ENCODE results near the gene SLCO4A1. TPM values are rescaled to one million over a fixed set of nuclear protein-coding genes. Genes with fewer than 3 reads are reported as not detected.

SLCO4A1 gene
- total and polyA plus RNA-seq, 2 of the 4 experiments (the other 2 are of a cell fraction), result 0.72 to 1.1 TPM

GRCh38 chr20:62706857-62707256 lies 64.6 kb downstream of the SLCO4A1 start:
- H2AK5ac ChIP-seq (ENCODE audit: low read depth, low read length), result peak overlapping the region; percentile 78
- ChIA-PET POLR2A (ENCODE audit: unreplicated experiment) (no interaction called here), CTCF (no interaction called here)
- no peak overlapping the region for H3K18ac ChIP-seq (ENCODE audit: low read depth, low read length)
- H2BK20ac ChIP-seq (ENCODE audit: low read depth, low read length), result no peak overlapping the region
- dilution Hi-C loops (cut with HindIII; ENCODE audit: low sequenced_read_pairs, unreplicated experiment) (no loop called here), in situ Hi-C loops (cut with MboI; ENCODE audit: low sequenced_read_pairs) (no loop called here), intact Hi-C loops (cut with micrococcal nuclease) (no loop called here)
- no peak overlapping the region for H2BK15ac ChIP-seq (ENCODE audit: low read depth, low read length)
- H3K36me3 ChIP-seq (ENCODE audit: control insufficient read depth, insufficient read depth, low read length), result no peaks in the 10 kb centered on the region
- no peak overlapping the region for H3K9ac ChIP-seq (ENCODE audit: low read depth, low read length)
- no peak overlapping the region for H2BK5ac ChIP-seq (ENCODE audit: low read depth, low read length, poor library complexity, severe bottlenecking)
- H3K23ac ChIP-seq (ENCODE audit: low read depth, low read length), result no peak overlapping the region
- H3K27ac ChIP-seq (ENCODE audit: insufficient read depth, low read length), result no peak overlapping the region
- no peak overlapping the region for H3K56ac ChIP-seq (ENCODE audit: extremely low read depth, insufficient read depth, low read length)
- no peak overlapping the region for H2AK9ac ChIP-seq (replicated peaks; ENCODE audit: low read depth, low read length, poor library complexity)
- no peak overlapping the region for H3K4me3 ChIP-seq (ENCODE audit: insufficient read depth, low read depth, low read length)
- H3K79me1 ChIP-seq (ENCODE audit: low read depth in 1 of 2, low read length in 2 of 2), result no peaks in the 10 kb centered on the region
- DNase-seq (no peak), ATAC-seq (ENCODE audit: low read depth) (no peak)
- H3K9me1 ChIP-seq (ENCODE audit: insufficient read depth, low read length), result peaks cover 24% of the 10 kb centered on the region
- no peak overlapping the region for H3K14ac ChIP-seq (replicated peaks; ENCODE audit: low read depth, low read length)
- H3K4me2 ChIP-seq (ENCODE audit: low read depth, low read length), result no peak overlapping the region
- H4K8ac ChIP-seq (ENCODE audit: low read depth in 2 of 2, low read length in 2 of 2), result no peak overlapping the region
- no peak overlapping the region for H4K91ac ChIP-seq (ENCODE audit: insufficient read depth, low read depth, low read length)
- 83% methylated on average over 7 of the region's 12 CpGs; no CpG with 5 or more reads in 1 of the 2 experiments for WGBS, 2 experiments (ENCODE audit: extremely low coverage in 2 of 2, insufficient read length in 1 of 2)
- H2BK120ac ChIP-seq (ENCODE audit: low read depth, low read length), result no peak overlapping the region
- no peak overlapping the region for H4K5ac ChIP-seq (ENCODE audit: low read depth, low read length)
- peaks cover 7% of the 10 kb centered on the region; the same call in 1 of the 2 replicates for H4K20me1 ChIP-seq (ENCODE audit: insufficient read depth, low read length)
- BruUV-seq (replicated peaks), result no TSS peak
- H3K4me1 ChIP-seq (ENCODE audit: control insufficient read depth, insufficient read depth, low read length), result peaks cover 15% of the 10 kb centered on the region
- H3K27me3 ChIP-seq (ENCODE audit: control insufficient read depth, insufficient read depth, low read length), result peaks cover 28% of the 10 kb centered on the region; the same call in 1 of the 2 replicates
- H3K4ac ChIP-seq (ENCODE audit: low read depth, low read length), result no peak overlapping the region
- TF ChIP-seq POLR2A (IDR thresholded peaks at IDR 0.05; ENCODE audit: low read depth, low read length) (no peak), MAFK (IDR thresholded peaks at IDR 0.05; ENCODE audit: low read depth, low read length) (no peak), NFE2L2 (IDR thresholded peaks at IDR 0.05; ENCODE audit: low read depth, low read length) (no peak), CTCF (conservative IDR thresholded peaks at IDR 0.05; ENCODE audit: low read depth, low read length) (no peak), MXI1 (IDR thresholded peaks at IDR 0.05; ENCODE audit: borderline replicate concordance, low read depth, low read length) (no peak), CHD1 (IDR thresholded peaks at IDR 0.05; ENCODE audit: low read depth, low read length) (no peak), SMC3 (IDR thresholded peaks at IDR 0.05; ENCODE audit: low read depth, low read length) (no peak), CEBPB (IDR thresholded peaks at IDR 0.05; ENCODE audit: low read depth, low read length) (no peak), USF2 (IDR thresholded peaks at IDR 0.05; ENCODE audit: low read depth, low read length) (no peak), ELK1 (IDR thresholded peaks at IDR 0.05; ENCODE audit: borderline replicate concordance, low read depth, low read length) (no peak), MAZ (IDR thresholded peaks at IDR 0.05; ENCODE audit: borderline replicate concordance, low read depth, low read length) (no peak), RAD21 (IDR thresholded peaks at IDR 0.05; ENCODE audit: low read length) (no peak), RFX5 (IDR thresholded peaks at IDR 0.05; ENCODE audit: low read depth, low read length) (no peak), FOS (IDR thresholded peaks at IDR 0.05; ENCODE audit: low read depth, low read length) (no peak), BHLHE40 (IDR thresholded peaks at IDR 0.05; ENCODE audit: low read depth, low read length) (no peak), RCOR1 (IDR thresholded peaks at IDR 0.05; ENCODE audit: insufficient replicate concordance, low read length) (no peak)
- no peak overlapping the region for H2AFZ ChIP-seq (replicated peaks; ENCODE audit: low read length, poor library complexity)
- H3K9me3 ChIP-seq (ENCODE audit: control insufficient read depth, insufficient read depth, low read length), result no peaks in the 10 kb centered on the region

Measured in IMR-90 (cell line).